Endothelial cell of umbilical vein (primary cell): ENCODE measurements around the gene LRRC8A.

Experiments used
- FOS ChIP-seq: IDR thresholded peaks from 2 replicates; pipeline ENCODE4 v1.6.1; 2011; ENCODE audit warnings: mild to moderate bottlenecking, low read length, moderate library complexity, borderline replicate concordance; ENCODE audit not compliant: insufficient read depth
- JUN ChIP-seq: IDR thresholded peaks from 2 replicates; pipeline ENCODE4 v1.6.1; 2011; ENCODE audit warnings: borderline replicate concordance, low read depth; ENCODE audit not compliant: insufficient read length, insufficient read depth
- POLR2A ChIP-seq: IDR thresholded peaks from 2 replicates; pipeline ENCODE4 v1.6.1; 2012; ENCODE audit warnings: low read depth, mild to moderate bottlenecking, control low read depth, low read length
- TF ChIP-seq, protein P1 (sequence below): IDR thresholded peaks from 2 replicates; pipeline ENCODE4 v1.6.1; 2011; ENCODE audit not compliant: insufficient read depth, insufficient read length
- TF ChIP-seq, protein P2 (sequence below), 2 donors: IDR thresholded peaks; 1 replicate in 1 of 2; 2 replicates in 1 of 2; pipeline ENCODE4 v1.5.1; 2011; ENCODE audit warnings: low read length in 2 of 2, mild to moderate bottlenecking in 2 of 2, moderate library complexity in 2 of 2, control low read depth in 1 of 2, inconsistent platforms in 1 of 2, low read depth in 1 of 2; ENCODE audit not compliant: insufficient read depth in 1 of 2; ENCODE audit errors: extremely low read depth in 1 of 2

GRCh38 chr9:128877852-128878251 is 4.1 kb upstream of the LRRC8A start:
- TF ChIP-seq POLR2A (no peak), FOS (no peak), JUN (no peak)
- TF ChIP-seq, protein P1, sequence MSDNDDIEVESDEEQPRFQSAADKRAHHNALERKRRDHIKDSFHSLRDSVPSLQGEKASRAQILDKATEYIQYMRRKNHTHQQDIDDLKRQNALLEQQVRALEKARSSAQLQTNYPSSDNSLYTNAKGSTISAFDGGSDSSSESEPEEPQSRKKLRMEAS = no peak
- TF ChIP-seq, protein P2, sequence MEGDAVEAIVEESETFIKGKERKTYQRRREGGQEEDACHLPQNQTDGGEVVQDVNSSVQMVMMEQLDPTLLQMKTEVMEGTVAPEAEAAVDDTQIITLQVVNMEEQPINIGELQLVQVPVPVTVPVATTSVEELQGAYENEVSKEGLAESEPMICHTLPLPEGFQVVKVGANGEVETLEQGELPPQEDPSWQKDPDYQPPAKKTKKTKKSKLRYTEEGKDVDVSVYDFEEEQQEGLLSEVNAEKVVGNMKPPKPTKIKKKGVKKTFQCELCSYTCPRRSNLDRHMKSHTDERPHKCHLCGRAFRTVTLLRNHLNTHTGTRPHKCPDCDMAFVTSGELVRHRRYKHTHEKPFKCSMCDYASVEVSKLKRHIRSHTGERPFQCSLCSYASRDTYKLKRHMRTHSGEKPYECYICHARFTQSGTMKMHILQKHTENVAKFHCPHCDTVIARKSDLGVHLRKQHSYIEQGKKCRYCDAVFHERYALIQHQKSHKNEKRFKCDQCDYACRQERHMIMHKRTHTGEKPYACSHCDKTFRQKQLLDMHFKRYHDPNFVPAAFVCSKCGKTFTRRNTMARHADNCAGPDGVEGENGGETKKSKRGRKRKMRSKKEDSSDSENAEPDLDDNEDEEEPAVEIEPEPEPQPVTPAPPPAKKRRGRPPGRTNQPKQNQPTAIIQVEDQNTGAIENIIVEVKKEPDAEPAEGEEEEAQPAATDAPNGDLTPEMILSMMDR (IDR thresholded peaks at IDR 0.05; ENCODE audit: extremely low read depth in 1 of 2, insufficient read depth in 1 of 2, low read depth in 1 of 2, low read length in 2 of 2) = no peak
